Naive thymus-derived CD4-positive, alpha-beta T cell (primary cell): ENCODE measurements around the gene JAKMIP1. TPM values are rescaled to one million over a fixed set of nuclear protein-coding genes. Genes with fewer than 3 reads are reported as not detected.

Source experiments
- ATAC-seq: fragments of 150-1000 bp; cut with Tn5 transposase; 2 replicates; pipeline ENCODE4 v1.10.0; 2021; ENCODE audit warnings: mild to moderate bottlenecking, moderate library complexity
- CTCF ChIA-PET: fragments of 350-600 bp; sonication (Branson Sonifier 250); formaldehyde crosslinking; loops from one replicate; lab custom pipeline; 2021; ENCODE audit warnings: antibody characterized with exemption; lab: Charles Lee
- POLR2A ChIA-PET: fragments of 350-600 bp; sonication (Branson Sonifier 250); formaldehyde crosslinking; loops from one replicate; lab custom pipeline; 2021; ENCODE audit warnings: antibody characterized with exemption, inconsistent platforms; lab: Charles Lee
- DNase-seq, 9 donors: peaks; one replicate each; pipeline versions ENCODE4 v3.0.0 to v3.0.0-alpha.2; 2020 to 2022; ENCODE audit warnings: mixed read lengths in 1 of 9
- H3K27ac ChIP-seq: one replicate; pipeline ENCODE4 v1.7.0; 2013; ENCODE audit warnings: mild to moderate bottlenecking, low read depth, low read length, moderate library complexity
- H3K27me3 ChIP-seq, 2 donors: one replicate each; pipeline ENCODE4 v1.7.0; 2013; ENCODE audit warnings: low read length in 2 of 2, mild to moderate bottlenecking in 2 of 2, moderate library complexity in 2 of 2; ENCODE audit not compliant: control insufficient read depth in 2 of 2, insufficient read depth in 2 of 2
- H3K36me3 ChIP-seq, 3 experiments: 1 replicate in 2 of 3; 2 replicates in 1 of 3; pipeline ENCODE4 v1.7.0; 2013; ENCODE audit warnings: low read length in 3 of 3, mild to moderate bottlenecking in 3 of 3, moderate library complexity in 1 of 3; ENCODE audit not compliant: insufficient read depth in 3 of 3, control insufficient read depth in 2 of 3
- H3K4me1 ChIP-seq, 2 donors: one replicate each; pipeline ENCODE4 v1.7.0; 2013; ENCODE audit warnings: low read length in 2 of 2, mild to moderate bottlenecking in 2 of 2, moderate library complexity in 1 of 2; ENCODE audit not compliant: control insufficient read depth in 2 of 2, insufficient read depth in 2 of 2
- H3K4me3 ChIP-seq: 2 replicates; pipeline ENCODE4 v1.7.0; 2013; ENCODE audit warnings: mild to moderate bottlenecking, low read length
- H3K9me3 ChIP-seq, 3 experiments: 1 replicate in 2 of 3; 2 replicates in 1 of 3; pipeline ENCODE4 v1.7.0; 2013; ENCODE audit warnings: low read length in 3 of 3; ENCODE audit not compliant: control insufficient read depth in 2 of 3
- H3K27ac Mint-ChIP-seq, 9 donors: one replicate each; pipeline ENCODE4 v1.8.0; 2020 to 2022; ENCODE audit warnings: mixed read lengths in 9 of 9, mild to moderate bottlenecking in 8 of 9, moderate library complexity in 5 of 9, inconsistent platforms in 2 of 9
- H3K27me3 Mint-ChIP-seq, 5 donors: one replicate each; pipeline ENCODE4 v1.8.0; 2021 to 2022; ENCODE audit warnings: mixed read lengths in 5 of 5, mild to moderate bottlenecking in 1 of 5
- H3K36me3 Mint-ChIP-seq, 5 donors: one replicate each; pipeline ENCODE4 v1.8.0; 2020 to 2022; ENCODE audit warnings: mixed read lengths in 5 of 5, mild to moderate bottlenecking in 3 of 5, inconsistent platforms in 1 of 5
- H3K4me1 Mint-ChIP-seq, 7 donors: one replicate each; pipeline ENCODE4 v1.8.0; 2020 to 2022; ENCODE audit warnings: mixed read lengths in 7 of 7, mild to moderate bottlenecking in 3 of 7, inconsistent platforms in 1 of 7
- H3K4me3 Mint-ChIP-seq, 10 donors: one replicate each; pipeline ENCODE4 v1.8.0; 2020 to 2022; ENCODE audit warnings: mild to moderate bottlenecking in 10 of 10, mixed read lengths in 10 of 10, moderate library complexity in 6 of 10, inconsistent platforms in 2 of 10
- H3K9me3 Mint-ChIP-seq, 11 donors: one replicate each; pipeline ENCODE4 v1.8.0; 2020 to 2022; ENCODE audit warnings: mixed read lengths in 11 of 11, mild to moderate bottlenecking in 4 of 11, inconsistent platforms in 1 of 11, moderate library complexity in 1 of 11
- intact Hi-C, 2 donors: fragments of 100-400 bp; cut with micrococcal nuclease; formaldehyde crosslinking; loops; one replicate each; pipeline ENCODE4 v1.15.1; 2023
- polyA plus RNA-seq, 2 donors: library from polyadenylated mRNA; unstranded; fragments of 300-500 nt; fragmentation: Illumina TruSeq; gene quantifications; one replicate each; pipeline ENCODE4 v1.2.3, GENCODE V29; 2021
- total RNA-seq, 6 experiments: library from RNA in 5 of 6; stranded (reverse) in 5 of 6; gene quantifications; 1 replicate in 5 of 6; 2 replicates in 1 of 6; pipeline ENCODE4 v1.2.3 and lab custom pipeline; 2021 to 2026

Gene JAKMIP1
- total and polyA plus RNA-seq, 7 experiments from 2014 or later, result 0.21 to 15.3 (median 2.4) TPM; not detected in 3

- ATAC-seq (peak; percentile 86), DNase-seq (peak in 1 of 9 donors; percentile 11)
- Histone ChIP-seq H3K27me3 (no peaks in the 10 kb centered on the region), H3K4me3 (no peak overlapping the region), H3K27ac (no peak overlapping the region), H3K4me1 (peaks cover 0 to 5% of the 10 kb centered on the region in 2 donors), H3K9me3 (no peaks in the 10 kb centered on the region), H3K36me3 (no peaks in the 10 kb centered on the region)
- Mint-ChIP-seq H3K4me1 (peaks cover 0 to 11% (median 0%) of the 10 kb centered on the region in 7 donors), H3K27ac (no peak overlapping the region), H3K9me3 (peaks cover 0 to 5% (median 0%) of the 10 kb centered on the region in 11 donors), H3K36me3 (peaks cover 0 to 17% (median 0%) of the 10 kb centered on the region in 5 donors), H3K4me3 (no peak overlapping the region), H3K27me3 (peaks cover 0 to 9% (median 7%) of the 10 kb centered on the region in 5 donors)
- intact Hi-C loops, result loop anchor here in 1 of 2 donors (1.0 to 2.0 kb wide), 4 partner anchors 46 to 193 kb away; no protein-coding TSS in a partner anchor
- ChIA-PET CTCF (no interaction called here), POLR2A (no interaction called here)
Measured at GRCh38 chr4:6134612-6135220, 65.6 kb downstream of the JAKMIP1 start.

GRCh38 chr4:6132716-6133115 lies 67.6 kb downstream of the JAKMIP1 start:
- ChIA-PET CTCF (no interaction called here), POLR2A (no interaction called here)
- ATAC-seq (no peak), DNase-seq (no peak)
- Histone ChIP-seq H3K4me1 (peaks cover 0 to 5% of the 10 kb centered on the region in 2 donors), H3K27me3 (no peaks in the 10 kb centered on the region), H3K9me3 (no peaks in the 10 kb centered on the region), H3K4me3 (no peak overlapping the region), H3K36me3 (no peaks in the 10 kb centered on the region), H3K27ac (no peak overlapping the region)
- intact Hi-C loops, result no loop called here
- H3K9me3 Mint-ChIP-seq, result peaks cover 0 to 5% (median 0%) of the 10 kb centered on the region in 11 donors
- H3K27me3 Mint-ChIP-seq, result peaks cover 0 to 13% (median 8%) of the 10 kb centered on the region in 5 donors
- no peak overlapping the region for H3K4me3 Mint-ChIP-seq
- H3K27ac Mint-ChIP-seq, result no peak overlapping the region
- peaks cover 0 to 11% (median 0%) of the 10 kb centered on the region in 7 donors for H3K4me1 Mint-ChIP-seq
- peaks cover 0 to 17% (median 0%) of the 10 kb centered on the region in 5 donors for H3K36me3 Mint-ChIP-seq

- POLR2A ChIA-PET, result no interaction called here
- no peaks in the 10 kb centered on the region for H3K27me3 ChIP-seq
- ATAC-seq (no peak), DNase-seq (no peak)
- Mint-ChIP-seq H3K27me3 (peaks cover 0 to 13% (median 8%) of the 10 kb centered on the region in 5 donors), H3K27ac (no peak overlapping the region), H3K9me3 (peaks cover 0 to 1% (median 0%) of the 10 kb centered on the region in 11 donors), H3K4me1 (no peaks in the 10 kb centered on the region), H3K4me3 (no peak overlapping the region), H3K36me3 (no peaks in the 10 kb centered on the region)
- no peak overlapping the region for H3K27ac ChIP-seq
- CTCF ChIA-PET, result no interaction called here
- H3K4me3 ChIP-seq, result no peak overlapping the region
- H3K36me3 ChIP-seq, result no peaks in the 10 kb centered on the region
- H3K9me3 ChIP-seq, result no peaks in the 10 kb centered on the region
- H3K4me1 ChIP-seq, result no peaks in the 10 kb centered on the region
- intact Hi-C loops, result no loop called here
Measured at GRCh38 chr4:6128221-6128850, 72.0 kb downstream of the JAKMIP1 start.

GRCh38 chr4:6126971-6127745 lies 73.2 kb downstream of the JAKMIP1 start:
- H3K36me3 ChIP-seq, result no peaks in the 10 kb centered on the region
- intact Hi-C loops, result no loop called here
- H3K4me3 ChIP-seq, result no peak overlapping the region
- no peaks in the 10 kb centered on the region for H3K4me1 Mint-ChIP-seq
- no peak for DNase-seq
- CTCF ChIA-PET, result no interaction called here
- H3K9me3 Mint-ChIP-seq, result peaks cover 0 to 1% (median 0%) of the 10 kb centered on the region in 11 donors
- peaks cover 0 to 13% (median 8%) of the 10 kb centered on the region in 5 donors for H3K27me3 Mint-ChIP-seq
- no peaks in the 10 kb centered on the region for H3K4me1 ChIP-seq
- H3K27me3 ChIP-seq, result no peaks in the 10 kb centered on the region
- H3K9me3 ChIP-seq, result no peaks in the 10 kb centered on the region
- no peak overlapping the region for H3K27ac ChIP-seq
- POLR2A ChIA-PET, result no interaction called here
- no peaks in the 10 kb centered on the region for H3K36me3 Mint-ChIP-seq
- no peak overlapping the region for H3K4me3 Mint-ChIP-seq
- H3K27ac Mint-ChIP-seq, result no peak overlapping the region
- ATAC-seq, result no peak

- ChIA-PET POLR2A (no interaction called here), CTCF (no interaction called here)
- ATAC-seq, result no peak
- no peaks in the 10 kb centered on the region for H3K4me1 ChIP-seq
- H3K27me3 Mint-ChIP-seq, result peaks cover 0 to 13% (median 5%) of the 10 kb centered on the region in 5 donors
- intact Hi-C loops, result no loop called here
- H3K9me3 Mint-ChIP-seq, result peaks cover 0 to 1% (median 0%) of the 10 kb centered on the region in 11 donors
- no peak overlapping the region for H3K27ac Mint-ChIP-seq
- H3K27me3 ChIP-seq, result no peaks in the 10 kb centered on the region
- no peak overlapping the region for H3K4me3 Mint-ChIP-seq
- no peak for DNase-seq
- no peak overlapping the region for H3K27ac ChIP-seq
- no peaks in the 10 kb centered on the region for H3K9me3 ChIP-seq
- H3K4me1 Mint-ChIP-seq, result no peaks in the 10 kb centered on the region
- H3K36me3 Mint-ChIP-seq, result no peaks in the 10 kb centered on the region
- no peak overlapping the region for H3K4me3 ChIP-seq
- no peaks in the 10 kb centered on the region for H3K36me3 ChIP-seq
Measured at GRCh38 chr4:6125103-6125651, 75.2 kb downstream of the JAKMIP1 start.

GRCh38 chr4:6124386-6125102 lies 75.8 kb downstream of the JAKMIP1 start:
- no peak overlapping the region for H3K4me3 ChIP-seq

More at GRCh38 chr4:6124386-6125102, 75.8 kb downstream of the JAKMIP1 start:
- Mint-ChIP-seq H3K27me3 (peaks cover 0 to 8% (median 0%) of the 10 kb centered on the region in 5 donors), H3K27ac (no peak overlapping the region), H3K9me3 (peaks cover 0 to 1% (median 0%) of the 10 kb centered on the region in 11 donors), H3K36me3 (no peaks in the 10 kb centered on the region), H3K4me3 (no peak overlapping the region), H3K4me1 (peaks cover 0 to 2% (median 0%) of the 10 kb centered on the region in 7 donors)
- no peaks in the 10 kb centered on the region for H3K36me3 ChIP-seq
- ATAC-seq (no peak), DNase-seq (no peak)
- ChIA-PET CTCF (no interaction called here), POLR2A (no interaction called here)
- H3K9me3 ChIP-seq, result no peaks in the 10 kb centered on the region
- intact Hi-C loops, result no loop called here
- H3K27me3 ChIP-seq, result no peaks in the 10 kb centered on the region
- H3K4me1 ChIP-seq, result no peaks in the 10 kb centered on the region
- no peak overlapping the region for H3K27ac ChIP-seq
